ENCODE measurements around the gene GPRC5A.

- no peak for TF ChIP-seq POLR2A (IDR thresholded peaks at IDR 0.05)
- TF ChIP-seq, protein P1, sequence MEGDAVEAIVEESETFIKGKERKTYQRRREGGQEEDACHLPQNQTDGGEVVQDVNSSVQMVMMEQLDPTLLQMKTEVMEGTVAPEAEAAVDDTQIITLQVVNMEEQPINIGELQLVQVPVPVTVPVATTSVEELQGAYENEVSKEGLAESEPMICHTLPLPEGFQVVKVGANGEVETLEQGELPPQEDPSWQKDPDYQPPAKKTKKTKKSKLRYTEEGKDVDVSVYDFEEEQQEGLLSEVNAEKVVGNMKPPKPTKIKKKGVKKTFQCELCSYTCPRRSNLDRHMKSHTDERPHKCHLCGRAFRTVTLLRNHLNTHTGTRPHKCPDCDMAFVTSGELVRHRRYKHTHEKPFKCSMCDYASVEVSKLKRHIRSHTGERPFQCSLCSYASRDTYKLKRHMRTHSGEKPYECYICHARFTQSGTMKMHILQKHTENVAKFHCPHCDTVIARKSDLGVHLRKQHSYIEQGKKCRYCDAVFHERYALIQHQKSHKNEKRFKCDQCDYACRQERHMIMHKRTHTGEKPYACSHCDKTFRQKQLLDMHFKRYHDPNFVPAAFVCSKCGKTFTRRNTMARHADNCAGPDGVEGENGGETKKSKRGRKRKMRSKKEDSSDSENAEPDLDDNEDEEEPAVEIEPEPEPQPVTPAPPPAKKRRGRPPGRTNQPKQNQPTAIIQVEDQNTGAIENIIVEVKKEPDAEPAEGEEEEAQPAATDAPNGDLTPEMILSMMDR (IDR thresholded peaks at IDR 0.05) = no peak
- no peak for TF ChIP-seq EP300 (IDR thresholded peaks at IDR 0.05)
- TF ChIP-seq POLR2AphosphoS5 (IDR thresholded peaks at IDR 0.05) = no peak
Observed at GRCh38 chr12:12883369-12884001, 7.9 kb upstream of the GPRC5A start.
